ENCODE results near the gene DGKB.

DGKB gene

DNA sequence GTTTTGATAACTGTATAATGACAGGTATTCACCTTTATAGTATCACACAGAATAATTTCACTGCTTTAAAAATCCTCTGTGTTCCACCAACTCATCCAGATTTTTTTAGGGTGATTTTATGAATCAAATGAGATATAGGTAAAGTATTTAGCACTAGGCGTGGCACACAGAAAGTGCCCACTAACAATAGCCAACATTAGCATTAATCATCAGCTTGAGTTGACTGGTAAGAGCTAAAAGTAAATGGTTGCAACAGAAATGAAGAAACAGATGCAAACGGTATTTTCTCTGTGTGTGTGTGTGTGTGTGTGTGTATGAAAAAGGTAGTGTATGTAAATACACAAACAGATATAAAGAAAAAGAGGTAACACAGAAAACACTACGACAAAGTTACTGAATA lies 534.3 kb downstream of the DGKB start:
- no peak for DNase-seq (ENCODE audit: low spot score)
- TF ChIP-seq, protein P1, sequence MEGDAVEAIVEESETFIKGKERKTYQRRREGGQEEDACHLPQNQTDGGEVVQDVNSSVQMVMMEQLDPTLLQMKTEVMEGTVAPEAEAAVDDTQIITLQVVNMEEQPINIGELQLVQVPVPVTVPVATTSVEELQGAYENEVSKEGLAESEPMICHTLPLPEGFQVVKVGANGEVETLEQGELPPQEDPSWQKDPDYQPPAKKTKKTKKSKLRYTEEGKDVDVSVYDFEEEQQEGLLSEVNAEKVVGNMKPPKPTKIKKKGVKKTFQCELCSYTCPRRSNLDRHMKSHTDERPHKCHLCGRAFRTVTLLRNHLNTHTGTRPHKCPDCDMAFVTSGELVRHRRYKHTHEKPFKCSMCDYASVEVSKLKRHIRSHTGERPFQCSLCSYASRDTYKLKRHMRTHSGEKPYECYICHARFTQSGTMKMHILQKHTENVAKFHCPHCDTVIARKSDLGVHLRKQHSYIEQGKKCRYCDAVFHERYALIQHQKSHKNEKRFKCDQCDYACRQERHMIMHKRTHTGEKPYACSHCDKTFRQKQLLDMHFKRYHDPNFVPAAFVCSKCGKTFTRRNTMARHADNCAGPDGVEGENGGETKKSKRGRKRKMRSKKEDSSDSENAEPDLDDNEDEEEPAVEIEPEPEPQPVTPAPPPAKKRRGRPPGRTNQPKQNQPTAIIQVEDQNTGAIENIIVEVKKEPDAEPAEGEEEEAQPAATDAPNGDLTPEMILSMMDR (IDR thresholded peaks at IDR 0.05; ENCODE audit: extremely low read depth, missing control alignments) = no peak

DNA sequence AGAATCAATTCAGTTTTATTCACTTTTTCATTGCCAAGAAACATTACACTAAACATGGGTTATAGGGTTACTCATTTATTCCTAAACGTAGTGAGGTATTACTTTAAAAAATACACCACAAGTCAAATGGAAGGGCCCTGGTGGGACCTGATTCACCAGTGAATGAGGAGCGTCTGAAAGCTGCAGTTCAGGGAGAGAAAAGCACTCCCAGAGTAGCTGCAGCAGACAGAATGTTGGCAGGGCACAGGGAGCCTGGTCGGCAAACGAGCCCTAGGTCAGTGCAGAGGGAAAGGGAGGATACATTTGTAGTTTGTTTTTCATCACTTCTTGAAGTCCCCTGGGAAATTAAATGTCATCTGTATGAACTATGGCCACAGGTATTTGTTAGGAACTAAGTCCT lies 551.4 kb downstream of the DGKB start:
- no peak for DNase-seq (ENCODE audit: low spot score)
- TF ChIP-seq, protein P1 (IDR thresholded peaks at IDR 0.05; ENCODE audit: extremely low read depth, missing control alignments) = no peak

DNA sequence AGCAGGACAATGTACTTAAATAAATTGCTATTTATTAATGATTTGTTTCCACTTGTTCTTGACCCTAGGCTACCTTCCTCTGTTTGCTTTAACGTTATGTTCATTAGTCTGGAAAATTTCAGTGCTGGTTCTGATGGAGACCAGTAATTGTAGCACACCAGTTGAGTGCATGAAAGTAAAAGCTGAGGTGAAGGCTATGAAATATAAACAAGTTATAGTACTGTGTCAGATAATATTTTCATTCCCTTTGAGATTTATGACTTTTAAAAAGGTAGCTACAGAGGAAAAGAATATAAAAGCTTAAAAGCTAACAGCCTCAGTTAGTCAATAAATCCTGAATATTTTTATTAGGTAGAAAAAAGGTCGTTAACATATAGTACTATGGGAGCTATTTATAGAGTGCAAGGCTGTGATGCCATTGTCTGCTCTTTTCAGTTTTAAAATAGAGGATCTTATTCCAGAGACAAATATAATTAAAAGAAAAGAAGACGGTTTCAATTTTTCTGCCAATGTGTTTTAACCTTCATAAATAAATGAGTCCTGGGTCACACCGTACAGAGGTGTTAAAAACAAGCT lies 561.3 kb downstream of the DGKB start:
- no peak for DNase-seq (ENCODE audit: low spot score)
- TF ChIP-seq, protein P1 (IDR thresholded peaks at IDR 0.05; ENCODE audit: extremely low read depth, missing control alignments) = no peak

DNA sequence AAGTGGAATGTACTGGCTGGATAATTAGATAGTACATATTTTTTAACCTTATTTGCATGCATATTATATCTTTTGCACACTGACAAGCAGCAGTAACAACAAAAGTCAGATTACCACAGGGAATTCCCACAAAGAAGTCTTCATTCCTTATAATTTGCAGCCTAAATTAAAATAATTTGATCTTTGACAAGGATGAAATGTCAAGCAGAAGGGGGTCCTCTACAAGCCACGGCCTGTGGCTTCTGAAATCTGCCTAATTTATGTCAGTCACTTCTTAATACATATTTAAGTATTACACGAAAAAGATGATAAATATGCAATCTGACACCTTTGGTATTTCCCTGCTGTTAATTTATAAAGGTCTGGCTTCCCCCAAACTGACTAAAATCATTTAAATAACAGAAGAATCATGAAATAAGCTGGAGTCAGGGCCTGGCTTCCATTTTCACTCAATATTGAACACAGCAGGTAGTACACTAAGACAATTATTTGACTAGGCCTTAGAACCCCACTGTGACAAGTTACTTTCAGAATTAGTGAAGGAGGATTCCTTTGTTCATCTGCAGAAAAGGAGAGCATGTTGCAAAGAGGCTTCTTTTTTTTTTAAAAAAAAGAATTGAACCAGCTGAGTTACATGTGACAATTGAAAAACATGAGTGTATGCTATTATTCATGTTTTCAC lies 562.0 kb downstream of the DGKB start:
- no peak for DNase-seq (ENCODE audit: low spot score)
- TF ChIP-seq, protein P1 (IDR thresholded peaks at IDR 0.05; ENCODE audit: extremely low read depth, missing control alignments) = no peak

DNA sequence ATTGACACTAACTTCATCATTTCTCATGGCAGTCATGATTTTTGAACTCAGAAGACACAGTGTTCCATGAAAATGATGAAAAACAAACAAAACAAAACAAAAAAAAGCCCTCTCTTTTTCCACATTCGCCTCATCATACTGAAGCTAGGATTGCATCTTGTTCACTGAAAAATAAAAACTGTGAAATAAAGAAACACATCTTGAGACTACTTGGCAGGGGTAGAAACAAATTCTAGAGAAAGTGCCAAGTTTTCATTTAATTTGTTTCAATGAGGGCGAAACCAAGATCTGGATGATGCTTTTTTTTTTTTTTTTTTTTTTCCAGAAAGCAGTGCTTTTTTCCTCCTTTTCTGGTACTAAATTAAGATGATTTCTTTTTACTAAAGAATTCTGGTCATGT lies 562.7 kb downstream of the DGKB start:
- DNase-seq (ENCODE audit: low spot score) = no peak
- TF ChIP-seq, protein P1 (IDR thresholded peaks at IDR 0.05; ENCODE audit: extremely low read depth, missing control alignments) = no peak

DNA sequence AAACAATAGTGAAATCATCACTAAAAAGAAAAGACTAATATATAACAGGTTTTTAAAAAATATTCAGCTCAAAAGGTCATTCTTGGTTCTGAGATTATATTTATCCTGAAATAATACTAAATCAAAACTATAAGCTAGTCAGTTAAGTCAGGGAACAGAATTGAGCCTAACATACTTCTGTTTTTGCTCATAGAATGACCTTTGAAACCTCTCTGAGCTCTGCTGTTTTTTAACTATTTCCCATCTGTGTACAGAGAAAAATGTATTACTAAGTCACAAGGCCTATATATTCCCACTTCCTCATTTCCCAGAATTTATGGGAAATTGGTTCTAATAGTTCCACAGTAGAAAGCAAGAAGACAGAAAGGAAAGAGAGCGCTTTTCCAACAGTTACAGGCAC lies 566.3 kb downstream of the DGKB start:
- DNase-seq (ENCODE audit: low spot score) = no peak
- TF ChIP-seq, protein P1 (IDR thresholded peaks at IDR 0.05; ENCODE audit: extremely low read depth, missing control alignments) = no peak

DNA sequence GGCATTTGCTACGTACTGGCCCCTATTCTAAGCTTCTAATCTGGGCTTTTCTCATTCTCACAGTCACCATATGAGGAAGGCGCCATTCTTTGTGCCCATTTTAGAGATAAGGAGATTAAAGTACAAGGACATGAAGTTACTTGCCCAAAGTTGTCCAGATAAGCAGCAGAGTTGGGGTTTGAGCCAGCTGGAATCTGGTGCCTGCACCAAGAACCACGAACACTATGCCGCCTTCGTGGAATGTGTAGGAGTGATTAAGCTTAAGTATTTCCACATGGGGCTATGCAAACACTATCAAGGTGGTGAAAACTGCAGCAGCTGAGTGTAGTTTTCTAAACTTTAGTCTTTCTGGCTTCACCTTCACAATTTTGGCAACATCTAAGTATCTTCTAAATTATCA lies 570.4 kb downstream of the DGKB start:
- TF ChIP-seq, protein P1 (IDR thresholded peaks at IDR 0.05; ENCODE audit: extremely low read depth, missing control alignments) = no peak
- no peak for DNase-seq (ENCODE audit: low spot score)

All from GM20000 (cell line).